Hypothalamus (tissue), 51 donors: ENCODE results near the gene MT2A.

Experiments used
- DNase-seq, 51 donors: peaks; one replicate each; lab custom pipeline; 2025; lab: John Stamatoyannopoulos, UW

Gene MT2A

GRCh38 chr16:56593573-56594291, 14.7 kb upstream of the MT2A start:
- no peak for DNase-seq

GRCh38 chr16:56594292-56594619, 14.1 kb upstream of the MT2A start:
- DNase-seq = no peak

DNA sequence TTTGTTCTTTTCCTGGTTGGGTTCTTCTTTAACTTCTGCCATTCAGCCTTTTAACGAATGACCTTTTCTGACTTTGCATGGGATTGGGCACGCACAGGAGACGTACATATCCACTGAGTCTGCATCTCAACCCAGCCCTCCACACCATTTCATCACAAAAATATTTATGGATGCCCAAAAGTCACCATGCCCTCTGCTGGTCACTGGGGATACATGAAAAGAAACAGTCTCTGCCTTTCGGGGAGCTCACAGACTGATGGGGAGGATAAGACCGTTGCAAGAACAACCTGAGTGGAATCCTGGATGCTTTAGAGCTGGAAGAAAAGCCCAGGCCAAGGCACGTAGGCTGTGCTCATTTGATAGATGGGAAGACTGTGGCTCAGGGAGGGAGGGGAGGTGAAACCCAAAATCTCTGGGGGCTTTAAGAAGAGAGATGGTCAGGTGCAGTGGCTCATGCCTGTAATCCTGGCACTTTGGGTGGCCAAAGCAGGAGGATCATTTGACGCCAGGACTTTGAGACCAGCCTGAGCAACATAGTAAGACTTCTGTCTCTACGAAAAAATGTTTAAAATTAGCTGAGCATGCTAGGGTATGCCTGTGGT, 7.9 kb upstream of the MT2A start:
- DNase-seq = peak in 24 of 51 donors; percentile 17 to 78 (median 46)

DNA sequence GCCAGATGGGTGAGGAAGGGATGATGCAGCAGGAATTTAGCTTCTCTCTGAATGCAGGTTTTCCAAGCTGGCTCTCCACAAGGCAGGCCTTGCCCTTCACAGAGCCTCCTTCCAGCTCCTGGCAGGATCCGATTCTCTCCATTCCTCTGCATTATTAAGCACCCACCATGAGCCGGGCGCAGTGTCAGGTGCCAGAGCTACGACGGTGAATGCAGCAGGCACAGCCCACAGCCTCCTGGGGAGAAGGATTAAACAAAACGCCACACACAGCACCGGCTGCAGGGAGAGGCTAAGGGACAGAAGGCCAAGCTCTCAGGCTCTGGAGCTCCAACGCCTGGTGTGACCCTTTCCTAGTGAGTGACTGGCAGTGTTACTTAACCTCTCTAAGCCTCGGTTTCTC, 7.1 kb upstream of the MT2A start:
- DNase-seq = peak in 6 of 51 donors; percentile 15 to 37 (median 24)

DNA sequence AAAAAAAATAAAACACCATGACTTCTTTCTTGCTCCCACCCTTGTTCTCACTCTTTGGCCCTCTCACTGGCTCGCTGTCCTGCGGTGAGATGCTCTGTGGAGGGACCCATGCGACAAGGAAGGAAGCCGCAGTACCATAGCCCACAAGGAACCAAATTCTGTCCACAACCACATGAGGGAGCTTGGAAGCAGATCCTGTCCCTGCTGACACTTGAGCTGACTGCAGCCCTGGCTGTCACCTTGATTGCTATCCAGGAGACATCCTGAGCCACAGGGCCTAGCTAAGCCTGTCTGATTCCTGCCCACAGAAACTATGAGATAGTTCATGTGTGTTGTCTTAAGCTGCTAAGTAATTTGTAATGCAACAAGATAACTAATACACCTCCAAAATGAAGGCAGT, 4.8 kb upstream of the MT2A start:
- DNase-seq = peak in 16 of 51 donors; percentile 17 to 60 (median 45)

GRCh38 chr16:56604966-56605365, 3.4 kb upstream of the MT2A start:
- no peak for DNase-seq

DNA sequence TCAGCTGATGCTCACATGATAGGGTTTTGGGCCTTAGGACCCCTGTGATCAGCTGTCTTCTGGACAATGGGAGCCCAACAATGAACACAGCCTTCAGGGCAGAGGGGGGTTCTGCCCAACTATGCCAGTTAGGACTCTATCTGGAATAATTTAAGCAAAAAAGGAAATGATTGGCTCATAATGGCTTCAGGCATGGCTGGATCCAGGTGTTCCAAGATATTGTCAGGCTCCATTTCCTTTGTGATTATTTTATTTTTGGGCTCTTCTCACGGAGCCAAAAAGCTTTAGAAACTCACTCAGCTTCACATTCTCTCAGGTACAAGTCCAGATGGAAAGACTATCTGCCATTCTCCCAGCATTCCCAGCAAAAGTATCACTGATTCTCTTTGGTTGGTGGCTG, 2.9 kb upstream of the MT2A start:
- no peak for DNase-seq

DNA sequence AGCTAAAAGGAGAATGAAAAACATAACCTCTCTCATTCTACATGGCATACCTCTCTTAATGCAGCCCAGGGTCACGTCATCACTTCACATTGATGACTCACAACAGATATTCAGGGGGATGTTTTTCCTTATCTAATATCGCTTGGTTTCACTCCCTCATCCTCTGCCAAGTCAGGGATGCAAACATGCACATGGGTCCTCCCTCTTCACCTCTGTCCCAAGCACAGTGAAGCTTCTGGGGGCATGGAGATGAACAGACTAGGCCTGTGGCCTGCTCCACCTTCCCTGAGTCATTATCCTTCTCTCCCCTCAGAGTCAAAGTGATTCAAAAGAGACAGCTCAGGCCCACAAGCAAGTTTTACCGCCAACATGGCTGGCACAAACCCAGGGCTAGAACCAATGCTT, 2.3 kb upstream of the MT2A start:
- DNase-seq = peak in 4 of 51 donors; percentile 10 to 46 (median 23)

DNA sequence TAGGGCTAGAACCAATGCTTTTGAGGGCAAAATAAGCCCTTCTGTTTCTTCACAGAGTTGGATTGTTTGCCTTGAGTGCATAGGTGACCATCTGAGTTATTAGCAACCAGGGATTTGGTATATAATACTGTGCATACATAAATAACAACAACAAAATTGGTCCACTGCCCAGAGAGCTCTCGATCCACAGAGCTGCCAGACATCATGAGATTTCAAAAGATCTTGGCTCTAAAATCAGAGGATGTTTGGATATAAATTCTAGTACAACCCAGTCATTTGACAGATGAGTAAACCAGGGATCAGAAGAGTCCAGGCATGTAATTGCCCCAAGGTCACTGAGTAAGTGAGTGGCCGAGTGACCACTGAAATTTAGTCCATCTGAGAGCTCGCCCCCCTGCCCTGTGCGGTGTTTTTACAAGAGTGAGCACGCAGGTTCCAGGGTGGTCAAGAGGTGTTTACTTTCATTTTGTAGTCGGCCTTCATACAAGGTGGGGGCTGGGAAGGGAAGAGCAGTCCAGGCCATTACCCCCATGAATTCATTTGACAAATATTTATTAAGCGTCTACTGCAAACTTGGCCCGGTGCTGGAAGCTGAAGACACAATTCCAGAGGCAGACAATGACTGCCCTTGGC, 1.8 kb upstream of the MT2A start:
- peak in 5 of 51 donors; percentile 15 to 50 (median 26) for DNase-seq

GRCh38 chr16:56607109-56607618, 1.2 kb upstream of the MT2A start:
- peak in 5 of 51 donors; percentile 23 to 50 (median 37) for DNase-seq

DNA sequence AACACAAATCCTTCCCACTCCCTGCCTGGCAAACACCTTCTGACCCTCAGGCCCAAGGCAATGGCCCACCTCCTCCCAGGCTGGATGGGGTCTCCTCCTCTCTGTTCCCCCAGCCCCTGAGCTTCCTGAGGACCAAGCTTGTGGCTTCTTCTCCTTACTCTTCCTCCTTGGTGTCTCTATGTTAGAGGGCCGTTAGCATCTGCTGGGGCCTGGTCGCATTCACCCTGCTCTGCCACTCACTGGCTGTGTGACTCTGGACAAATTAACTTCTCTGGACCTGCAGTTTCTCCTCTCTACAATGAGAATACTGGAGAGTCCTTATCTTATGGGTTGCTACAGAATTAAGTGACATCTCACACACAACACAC, 725 bp upstream of the MT2A start:
- no peak for DNase-seq

- peak in 9 of 51 donors; percentile 26 to 64 (median 37) for DNase-seq
These were observed 585 bp downstream of the MT2A start for GRCh38 chr16:56608876-56609462.

DNA sequence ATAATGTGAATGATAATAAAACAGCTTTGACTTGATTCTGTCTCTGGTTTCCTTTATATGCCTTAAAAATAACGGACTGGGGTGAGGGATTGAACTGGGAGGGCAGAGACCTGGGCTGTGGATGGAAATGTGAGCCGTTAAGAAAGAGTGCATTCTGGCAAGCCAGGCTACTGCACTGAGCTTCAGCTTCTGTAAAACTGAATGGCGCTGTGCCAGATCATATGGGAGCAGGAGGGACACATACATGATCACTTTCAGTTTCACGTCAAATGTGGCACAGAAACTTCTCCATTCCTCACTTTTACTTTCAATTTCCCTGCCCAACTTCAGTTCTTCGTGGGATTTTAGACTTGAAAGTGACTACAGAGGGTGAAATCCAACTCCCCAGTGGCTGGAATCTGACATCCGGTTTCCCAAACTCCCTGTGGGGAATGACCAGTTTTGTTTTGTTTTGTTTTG, 1.1 kb downstream of the MT2A start:
- peak in 21 of 51 donors; percentile 15 to 64 (median 33) for DNase-seq

- DNase-seq = peak in 16 of 51 donors; percentile 24 to 74 (median 50)
These were observed 1.7 kb downstream of the MT2A start for GRCh38 chr16:56610017-56610608.

GRCh38 chr16:56610609-56611111, 2.3 kb downstream of the MT2A start:
- no peak for DNase-seq

DNA sequence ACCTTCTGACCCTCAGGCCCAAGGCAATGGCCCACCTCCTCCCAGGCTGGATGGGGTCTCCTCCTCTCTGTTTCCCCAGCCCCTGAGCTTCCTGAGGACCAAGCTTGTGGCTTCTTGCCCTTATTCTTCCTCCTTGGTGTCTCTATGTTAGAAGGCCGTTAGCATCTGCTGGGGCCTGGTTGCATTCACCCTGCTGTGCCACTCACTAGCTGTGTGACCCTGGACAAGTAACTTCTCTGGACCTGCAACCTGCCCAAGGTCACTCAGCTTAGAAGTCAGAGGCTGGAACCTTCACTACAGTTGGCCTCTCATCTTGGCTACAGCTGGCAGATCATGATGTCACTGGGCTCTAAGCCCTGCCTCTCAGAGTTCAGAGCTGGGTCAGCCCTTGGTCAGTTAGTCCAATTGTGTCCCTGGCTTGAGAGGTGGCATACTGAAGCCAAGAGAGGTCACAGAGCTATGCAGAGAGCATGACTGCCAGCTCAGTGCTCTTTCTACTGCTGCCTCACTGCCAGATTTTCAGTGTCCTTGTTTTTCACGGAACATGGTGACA, 3.0 kb downstream of the MT2A start:
- DNase-seq = peak in 15 of 51 donors; percentile 24 to 64 (median 50)

DNA sequence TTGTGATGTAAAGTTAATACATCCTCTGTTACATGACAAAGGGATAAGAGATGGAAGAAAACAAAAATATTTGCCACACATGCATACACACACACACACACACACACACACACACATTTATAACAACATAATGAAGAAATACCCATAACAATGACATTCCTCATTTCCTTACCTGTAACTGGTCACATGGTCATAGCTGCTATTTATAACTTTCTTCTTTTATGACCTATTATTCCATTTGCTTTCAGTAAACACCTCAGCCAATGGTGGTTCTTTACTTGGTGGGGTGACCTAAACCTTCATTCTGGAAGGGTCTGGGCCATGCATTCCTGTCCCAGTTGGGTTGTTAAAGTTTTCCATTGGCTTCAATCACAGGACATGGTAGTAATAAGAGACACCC, 5.3 kb downstream of the MT2A start:
- no peak for DNase-seq

DNA sequence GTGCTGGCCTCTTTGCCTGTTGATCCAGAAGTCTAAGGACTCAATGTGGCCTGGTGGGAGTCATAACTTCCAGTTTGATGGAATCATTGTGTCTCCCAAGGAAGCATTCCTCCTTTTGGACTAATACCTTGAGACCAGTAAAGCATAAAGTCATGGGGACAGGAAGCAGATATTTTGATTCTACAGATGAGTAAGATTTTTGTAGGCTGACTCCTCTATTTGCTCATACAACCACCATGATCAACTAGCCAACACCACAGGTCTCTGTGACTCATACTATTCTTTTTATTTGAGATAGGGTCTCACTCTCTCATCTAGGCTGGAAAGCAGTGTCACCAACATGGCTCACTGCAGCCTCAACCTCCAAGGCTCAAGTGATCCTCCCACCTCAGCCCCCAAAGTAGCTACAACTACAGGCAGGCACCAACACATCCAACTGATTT, 6.2 kb downstream of the MT2A start:
- no peak for DNase-seq

GRCh38 chr16:56615353-56615752, 7.0 kb downstream of the MT2A start:
- DNase-seq = no peak

DNA sequence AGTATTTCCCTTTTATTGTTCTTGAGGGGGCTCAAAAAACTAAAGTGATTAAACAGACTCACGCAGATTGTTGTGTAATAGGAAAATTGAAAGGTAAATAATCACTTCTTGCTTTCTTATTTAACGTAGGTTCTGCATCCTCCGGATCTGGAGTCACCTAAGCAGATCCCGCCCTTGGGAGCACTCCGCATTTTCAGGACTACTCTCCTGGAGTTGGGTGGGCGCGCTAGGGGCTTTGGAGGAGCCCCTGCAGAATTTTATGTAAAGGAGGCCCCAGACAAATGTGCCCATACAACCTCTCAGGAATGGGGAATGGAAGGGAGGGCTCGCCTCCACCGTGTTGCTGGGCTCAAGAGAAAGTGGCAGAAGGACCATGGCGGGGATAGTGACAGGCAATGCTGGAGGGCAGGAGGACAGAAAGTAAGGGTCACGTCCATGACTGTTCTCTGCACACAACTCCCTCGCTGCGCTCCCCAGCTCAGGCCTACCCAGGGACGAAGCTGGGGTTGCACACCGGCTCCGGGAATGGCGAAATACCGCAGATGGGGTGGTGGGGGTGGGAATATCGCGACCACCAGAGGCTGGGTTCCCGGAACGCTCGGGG, 8.3 kb downstream of the MT2A start:
- DNase-seq = no peak
